ENCODE data around the gene MUC2. TPM values are rescaled to one million over a fixed set of nuclear protein-coding genes. Genes with fewer than 3 reads are reported as not detected.
A peak's percentile ranks its signal among the peaks of the same experiment; 100 is the strongest.

MUC2 gene
- total and polyA plus RNA-seq, 2 experiments from 2014 or later: 0.03 TPM; not detected in 1

- DNase-seq (ENCODE audit: low read depth in 1 of 2, low spot score in 1 of 2): no peak
- TF ChIP-seq, protein P1, sequence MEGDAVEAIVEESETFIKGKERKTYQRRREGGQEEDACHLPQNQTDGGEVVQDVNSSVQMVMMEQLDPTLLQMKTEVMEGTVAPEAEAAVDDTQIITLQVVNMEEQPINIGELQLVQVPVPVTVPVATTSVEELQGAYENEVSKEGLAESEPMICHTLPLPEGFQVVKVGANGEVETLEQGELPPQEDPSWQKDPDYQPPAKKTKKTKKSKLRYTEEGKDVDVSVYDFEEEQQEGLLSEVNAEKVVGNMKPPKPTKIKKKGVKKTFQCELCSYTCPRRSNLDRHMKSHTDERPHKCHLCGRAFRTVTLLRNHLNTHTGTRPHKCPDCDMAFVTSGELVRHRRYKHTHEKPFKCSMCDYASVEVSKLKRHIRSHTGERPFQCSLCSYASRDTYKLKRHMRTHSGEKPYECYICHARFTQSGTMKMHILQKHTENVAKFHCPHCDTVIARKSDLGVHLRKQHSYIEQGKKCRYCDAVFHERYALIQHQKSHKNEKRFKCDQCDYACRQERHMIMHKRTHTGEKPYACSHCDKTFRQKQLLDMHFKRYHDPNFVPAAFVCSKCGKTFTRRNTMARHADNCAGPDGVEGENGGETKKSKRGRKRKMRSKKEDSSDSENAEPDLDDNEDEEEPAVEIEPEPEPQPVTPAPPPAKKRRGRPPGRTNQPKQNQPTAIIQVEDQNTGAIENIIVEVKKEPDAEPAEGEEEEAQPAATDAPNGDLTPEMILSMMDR (IDR thresholded peaks at IDR 0.05; ENCODE audit: low read depth, low read length): no peak
- H3K27ac ChIP-seq: no peak overlapping the region
- H3K27me3 ChIP-seq: no peaks in the 10 kb centered on the region
- H3K4me3 ChIP-seq: no peak overlapping the region
- H3K9me3 ChIP-seq (ENCODE audit: low read depth): no peaks in the 10 kb centered on the region
- H3K4me1 ChIP-seq (ENCODE audit: low read depth): peaks cover 5% of the 10 kb centered on the region
- H3K36me3 ChIP-seq: no peaks in the 10 kb centered on the region
Observed at GRCh38 chr11:1072821-1073231, 1.8 kb upstream of the MUC2 start.

DNA sequence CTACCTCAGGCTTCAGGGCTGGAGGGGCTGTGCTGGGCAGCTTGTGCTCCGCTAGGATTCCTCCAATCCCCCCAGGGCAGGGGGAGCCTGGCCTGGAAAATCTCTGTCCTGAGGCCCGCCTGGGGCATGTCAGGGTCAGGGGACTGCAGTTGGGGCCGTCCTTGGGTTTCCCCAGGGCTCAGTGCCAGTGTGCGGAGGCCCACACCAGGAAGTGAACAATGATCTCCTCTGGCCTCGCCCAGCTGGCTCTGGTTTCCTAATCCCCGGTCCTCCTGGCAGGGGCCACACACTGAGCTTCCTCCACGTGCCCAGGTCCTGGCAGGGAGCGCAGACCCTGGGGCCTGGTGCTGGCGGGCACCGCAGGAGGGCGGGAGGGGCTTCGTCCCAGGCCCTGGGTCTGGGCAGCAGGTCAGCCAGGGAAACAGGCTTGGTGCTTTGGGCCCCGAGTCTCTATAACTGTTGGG is 1.4 kb upstream of the MUC2 start:
- TF ChIP-seq, protein P1 (IDR thresholded peaks at IDR 0.05; ENCODE audit: low read depth, low read length): no peak
- DNase-seq (ENCODE audit: low read depth in 1 of 2, low spot score in 1 of 2): peak in 1 of 2 donors; percentile 79
- no peaks in the 10 kb centered on the region for H3K9me3 ChIP-seq (ENCODE audit: low read depth)
- H3K4me3 ChIP-seq: no peak overlapping the region
- peaks cover 5% of the 10 kb centered on the region for H3K4me1 ChIP-seq (ENCODE audit: low read depth)
- no peaks in the 10 kb centered on the region for H3K27me3 ChIP-seq
- H3K36me3 ChIP-seq: no peaks in the 10 kb centered on the region
- H3K27ac ChIP-seq: no peak overlapping the region

- no peak for DNase-seq (ENCODE audit: low read depth in 1 of 2, low spot score in 1 of 2)
- Histone ChIP-seq H3K4me1 (ENCODE audit: low read depth) (peaks cover 5% of the 10 kb centered on the region), H3K27ac (no peak overlapping the region)
Observed at GRCh38 chr11:1073851-1074243, 827 bp upstream of the MUC2 start.

DNA sequence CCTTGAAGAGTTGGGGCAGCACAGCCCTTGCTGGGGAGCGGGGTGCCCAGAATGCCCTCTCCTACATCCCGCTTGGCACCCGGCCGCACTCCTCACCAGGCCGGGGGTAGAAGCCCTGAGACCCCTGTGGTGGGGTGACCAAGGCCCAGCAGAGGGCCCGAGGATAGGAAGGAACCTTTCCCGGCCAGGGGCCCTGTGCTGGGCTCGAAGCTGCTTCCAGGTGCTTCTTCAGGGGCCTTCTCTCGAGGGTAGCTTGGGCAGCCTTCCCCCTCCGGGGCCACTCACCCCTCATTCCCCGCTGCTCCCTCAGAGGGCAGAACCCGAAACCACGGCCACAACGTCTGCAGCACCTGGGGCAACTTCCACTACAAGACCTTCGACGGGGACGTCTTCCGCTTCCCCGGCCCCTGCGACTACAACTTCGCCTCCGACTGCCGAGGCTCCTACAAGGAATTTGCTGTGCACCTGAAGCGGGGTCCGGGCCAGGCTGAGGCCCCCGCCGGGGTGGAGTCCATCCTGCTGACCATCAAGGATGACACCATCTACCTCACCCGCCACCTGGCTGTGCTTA is 752 bp downstream of the MUC2 start:
- no peaks in the 10 kb centered on the region for H3K27me3 ChIP-seq
- DNase-seq (ENCODE audit: low read depth in 1 of 2, low spot score in 1 of 2): no peak
- H3K4me3 ChIP-seq: no peak overlapping the region
- TF ChIP-seq, protein P1 (IDR thresholded peaks at IDR 0.05; ENCODE audit: low read depth, low read length): no peak
- H3K36me3 ChIP-seq: no peaks in the 10 kb centered on the region
- no peak overlapping the region for H3K27ac ChIP-seq
- H3K4me1 ChIP-seq (ENCODE audit: low read depth): peaks cover 5% of the 10 kb centered on the region
- H3K9me3 ChIP-seq (ENCODE audit: low read depth): no peaks in the 10 kb centered on the region

More at GRCh38 chr11:1073851-1074243, 827 bp upstream of the MUC2 start:
- no peaks in the 10 kb centered on the region for H3K9me3 ChIP-seq (ENCODE audit: low read depth)
- TF ChIP-seq, protein P1 (IDR thresholded peaks at IDR 0.05; ENCODE audit: low read depth, low read length): no peak
- no peaks in the 10 kb centered on the region for H3K27me3 ChIP-seq
- H3K36me3 ChIP-seq: no peaks in the 10 kb centered on the region
- H3K4me3 ChIP-seq: no peak overlapping the region

- H3K27ac ChIP-seq: no peak overlapping the region
- TF ChIP-seq, protein P1 (IDR thresholded peaks at IDR 0.05; ENCODE audit: low read depth, low read length): no peak
- DNase-seq (ENCODE audit: low read depth in 1 of 2, low spot score in 1 of 2): no peak
- no peaks in the 10 kb centered on the region for H3K27me3 ChIP-seq
- no peaks in the 10 kb centered on the region for H3K9me3 ChIP-seq (ENCODE audit: low read depth)
- H3K36me3 ChIP-seq: no peaks in the 10 kb centered on the region
- no peak overlapping the region for H3K4me3 ChIP-seq
- peaks cover 5% of the 10 kb centered on the region for H3K4me1 ChIP-seq (ENCODE audit: low read depth)
Observed at GRCh38 chr11:1076061-1076665, 1.5 kb downstream of the MUC2 start.
